Peyer's patch (tissue), 4 donors: Measurements from ENCODE around the gene LYRM9.

ENCODE experiments used
- CTCF ChIP-seq, 6 experiments: fragments of 450-650 bp in 4 of 6; fragments of 200-600 bp in 2 of 6; sonication (generic) in 1 of 6; IDR thresholded peaks; one replicate each; pipeline ENCODE4 v1.5.1; 2017 to 2019; ENCODE audit warnings: antibody characterized with exemption in 6 of 6, mild to moderate bottlenecking in 3 of 6, moderate library complexity in 1 of 6
- POLR2A ChIP-seq, 2 donors: fragments of 450-650 bp; IDR thresholded peaks; one replicate each; pipeline ENCODE4 v1.5.1; 2017; ENCODE audit warnings: antibody characterized with exemption in 2 of 2, mild to moderate bottlenecking in 2 of 2, moderate library complexity in 2 of 2

DNA sequence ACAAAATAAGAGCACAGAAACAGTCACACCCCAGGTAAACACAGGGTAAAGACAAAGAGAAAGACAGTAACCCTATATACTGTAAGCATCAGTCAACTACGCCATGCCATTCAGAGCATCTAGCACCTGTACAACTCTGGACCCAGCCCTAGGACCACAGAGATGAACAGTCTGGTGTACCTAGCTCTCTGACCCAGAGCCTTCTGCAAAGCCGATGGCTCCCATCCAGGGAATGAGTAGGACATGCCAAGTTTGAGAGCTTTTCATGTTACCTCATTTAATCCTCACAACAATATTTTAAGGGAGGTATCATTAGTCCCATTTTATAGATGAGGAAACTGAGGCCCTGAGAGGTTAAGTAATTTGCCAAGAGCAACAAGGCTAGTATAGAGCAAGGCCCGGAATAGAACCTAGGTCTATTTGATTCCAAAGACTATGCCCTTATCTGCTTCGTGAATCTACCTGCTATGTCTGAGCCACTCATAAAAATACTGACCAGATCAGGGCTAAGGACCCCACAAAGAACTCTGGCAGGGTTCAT, 3.4 kb downstream of the LYRM9 start:
- TF ChIP-seq CTCF (IDR thresholded peaks at IDR 0.05) = no peak
- no peak for TF ChIP-seq POLR2A (IDR thresholded peaks at IDR 0.05)
